22Rv1 (cell line): ENCODE results near the gene LMBR1.

Experiments used
- ZFX ChIP-seq: fragments of 450-650 bp; IDR thresholded peaks from 2 replicates; pipeline ENCODE4 v1.6.1; 2017; ENCODE audit warnings: antibody characterized with exemption, borderline replicate concordance
- TF ChIP-seq, protein P1 (sequence below): fragments of 450-650 bp; IDR thresholded peaks from 2 replicates; pipeline ENCODE4 v1.5.1; 2017; ENCODE audit warnings: mild to moderate bottlenecking

DNA sequence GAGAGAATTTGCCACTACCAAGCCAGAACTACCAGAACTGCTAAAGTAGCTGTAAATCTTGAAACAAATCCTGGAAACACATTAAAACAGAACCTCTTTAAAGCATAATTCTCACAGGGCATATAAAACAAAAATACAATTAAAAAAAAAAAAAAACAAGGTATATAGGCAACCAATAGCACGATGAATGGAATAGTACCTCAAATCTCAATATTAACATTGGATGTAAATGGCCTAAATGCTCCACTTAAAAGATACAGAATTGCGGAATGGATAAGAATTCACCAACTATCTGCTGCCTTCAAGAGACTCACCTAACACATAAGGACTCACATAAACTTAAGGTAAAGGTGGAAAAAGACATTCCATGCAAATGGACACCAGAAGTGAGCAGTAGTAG is 17.2 kb downstream of the LMBR1 start:
- TF ChIP-seq, protein P1, sequence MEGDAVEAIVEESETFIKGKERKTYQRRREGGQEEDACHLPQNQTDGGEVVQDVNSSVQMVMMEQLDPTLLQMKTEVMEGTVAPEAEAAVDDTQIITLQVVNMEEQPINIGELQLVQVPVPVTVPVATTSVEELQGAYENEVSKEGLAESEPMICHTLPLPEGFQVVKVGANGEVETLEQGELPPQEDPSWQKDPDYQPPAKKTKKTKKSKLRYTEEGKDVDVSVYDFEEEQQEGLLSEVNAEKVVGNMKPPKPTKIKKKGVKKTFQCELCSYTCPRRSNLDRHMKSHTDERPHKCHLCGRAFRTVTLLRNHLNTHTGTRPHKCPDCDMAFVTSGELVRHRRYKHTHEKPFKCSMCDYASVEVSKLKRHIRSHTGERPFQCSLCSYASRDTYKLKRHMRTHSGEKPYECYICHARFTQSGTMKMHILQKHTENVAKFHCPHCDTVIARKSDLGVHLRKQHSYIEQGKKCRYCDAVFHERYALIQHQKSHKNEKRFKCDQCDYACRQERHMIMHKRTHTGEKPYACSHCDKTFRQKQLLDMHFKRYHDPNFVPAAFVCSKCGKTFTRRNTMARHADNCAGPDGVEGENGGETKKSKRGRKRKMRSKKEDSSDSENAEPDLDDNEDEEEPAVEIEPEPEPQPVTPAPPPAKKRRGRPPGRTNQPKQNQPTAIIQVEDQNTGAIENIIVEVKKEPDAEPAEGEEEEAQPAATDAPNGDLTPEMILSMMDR: no peak
- no peak for TF ChIP-seq ZFX
